Endothelial cell of umbilical vein (primary cell): Measurements from ENCODE around the gene TOP1. TPM values are rescaled to one million over a fixed set of nuclear protein-coding genes. Genes with fewer than 3 reads are reported as not detected.

ENCODE experiments used
- BruUV-seq: library from RNA; stranded (reverse); fragments of 400-500 nt; replicated peaks from 2 replicates; lab custom pipeline; 2021; lab: Mats Ljungman, UMichigan
- CTCF ChIA-PET: fragments of 300-600, 350-600 bp; sonication (Branson Sonifier 250); formaldehyde crosslinking; loops from one replicate; lab custom pipeline; 2021; ENCODE audit warnings: antibody characterized with exemption, inconsistent platforms; lab: Charles Lee
- POLR2A ChIA-PET: fragments of 300-600, 350-600 bp; sonication (Branson Sonifier 250); formaldehyde crosslinking; loops from one replicate; lab custom pipeline; 2021; ENCODE audit warnings: antibody characterized with exemption, inconsistent platforms; lab: Charles Lee
- DNase-seq: peaks from one replicate; pipeline ENCODE4 v3.0.0-alpha.2; 2011; ENCODE audit warnings: low read depth, low spot score
- FAIRE-seq: peaks from 2 replicates; lab custom pipeline; 2011; peaks lifted over from hg19 to GRCh38; lab: Jason Lieb, UNC
- H2AFZ ChIP-seq: 2 replicates; pipeline ENCODE4 v1.6.0; 2012; ENCODE audit warnings: low read depth, low read length, control low read depth, inconsistent platforms
- H3K27ac ChIP-seq: 2 replicates; pipeline ENCODE4 v1.5.1; 2011; ENCODE audit warnings: low read depth, mild to moderate bottlenecking, control low read depth, low read length, moderate library complexity; ENCODE audit not compliant: insufficient read depth
- H3K27me3 ChIP-seq, 2 experiments: 2 replicates each; pipeline versions ENCODE4 v1.6.0 to v1.6.1; 2011; ENCODE audit warnings: low read length in 2 of 2, mixed read lengths in 1 of 2; ENCODE audit not compliant: control insufficient read depth in 2 of 2, insufficient read depth in 2 of 2
- H3K36me3 ChIP-seq, 2 experiments: 2 replicates in 1 of 2; 3 replicates in 1 of 2; pipeline ENCODE4 v1.5.1; 2011; ENCODE audit warnings: low read length in 2 of 2, mild to moderate bottlenecking in 1 of 2, moderate library complexity in 1 of 2; ENCODE audit not compliant: control insufficient read depth in 2 of 2, insufficient read depth in 2 of 2; ENCODE audit errors: extremely low read depth in 1 of 2
- H3K4me1 ChIP-seq: 3 replicates; pipeline ENCODE4 v1.5.1; 2011; ENCODE audit warnings: mild to moderate bottlenecking, low read length; ENCODE audit not compliant: control insufficient read depth, insufficient read depth; ENCODE audit errors: extremely low read depth
- H3K4me2 ChIP-seq: 2 replicates; pipeline ENCODE4 v1.6.1; 2011; ENCODE audit warnings: low read length, control low read depth, mixed read lengths; ENCODE audit not compliant: insufficient read depth
- H3K4me3 ChIP-seq, 3 experiments: fragments of 200-600 bp in 1 of 3; sonication (generic), shearing (Covaris generic) in 1 of 3; replicated peaks in 1 of 3; 2 replicates each; pipeline ENCODE4 v1.5.1; 2011 to 2016; ENCODE audit warnings: control low read depth in 3 of 3, low read length in 3 of 3, mild to moderate bottlenecking in 2 of 3, inconsistent platforms in 1 of 3, low read depth in 1 of 3, moderate library complexity in 1 of 3; ENCODE audit not compliant: insufficient read depth in 1 of 3
- H3K79me2 ChIP-seq: 2 replicates; pipeline ENCODE4 v1.6.0; 2012; ENCODE audit warnings: low read length, inconsistent platforms; ENCODE audit not compliant: control insufficient read depth, insufficient read depth
- H3K9ac ChIP-seq: replicated peaks from 2 replicates; pipeline ENCODE3; 2011; ENCODE audit warnings: low read length, control low read depth; ENCODE audit not compliant: insufficient read depth; ENCODE audit errors: extremely low read depth
- H3K9me1 ChIP-seq: replicated peaks from 3 replicates; pipeline ENCODE4 v1.6.0; 2011; ENCODE audit warnings: mild to moderate bottlenecking, low read length; ENCODE audit not compliant: control insufficient read depth, insufficient read depth; ENCODE audit errors: extremely low read depth
- H3K9me3 ChIP-seq: replicated peaks from 2 replicates; pipeline ENCODE4 v1.5.1; 2012; ENCODE audit warnings: low read length, inconsistent platforms; ENCODE audit not compliant: control insufficient read depth, insufficient read depth
- H4K20me1 ChIP-seq: replicated peaks from 2 replicates; pipeline ENCODE3; 2011; ENCODE audit warnings: mild to moderate bottlenecking, low read length; ENCODE audit not compliant: control insufficient read depth, insufficient read depth; ENCODE audit errors: extremely low read depth
- CTCF ChIP-seq, 2 donors: IDR thresholded peaks; 1 replicate in 1 of 2; 2 replicates in 1 of 2; pipeline ENCODE4 v1.5.1; 2011; ENCODE audit warnings: low read length in 2 of 2, mild to moderate bottlenecking in 2 of 2, moderate library complexity in 2 of 2, control low read depth in 1 of 2, inconsistent platforms in 1 of 2, low read depth in 1 of 2; ENCODE audit not compliant: insufficient read depth in 1 of 2; ENCODE audit errors: extremely low read depth in 1 of 2
- FOS ChIP-seq: IDR thresholded peaks from 2 replicates; pipeline ENCODE4 v1.6.1; 2011; ENCODE audit warnings: mild to moderate bottlenecking, low read length, moderate library complexity, borderline replicate concordance; ENCODE audit not compliant: insufficient read depth
- GATA2 ChIP-seq: IDR thresholded peaks from 2 replicates; pipeline ENCODE4 v1.7.0; 2011; ENCODE audit warnings: low read depth, mild to moderate bottlenecking, moderate library complexity, mixed read lengths, low read length; ENCODE audit not compliant: insufficient read length, insufficient read depth
- JUN ChIP-seq: IDR thresholded peaks from 2 replicates; pipeline ENCODE4 v1.6.1; 2011; ENCODE audit warnings: borderline replicate concordance, low read depth; ENCODE audit not compliant: insufficient read length, insufficient read depth
- MAX ChIP-seq: IDR thresholded peaks from 2 replicates; pipeline ENCODE4 v1.6.1; 2011; ENCODE audit not compliant: insufficient read depth, insufficient read length
- MYC ChIP-seq: IDR thresholded peaks from one replicate; pipeline ENCODE4 v1.6.1; 2011; ENCODE audit warnings: mild to moderate bottlenecking, low read depth, low read length
- POLR2A ChIP-seq: IDR thresholded peaks from 2 replicates; pipeline ENCODE4 v1.6.1; 2012; ENCODE audit warnings: low read depth, mild to moderate bottlenecking, control low read depth, low read length
- POLR2AphosphoS5 ChIP-seq: IDR thresholded peaks from 2 replicates; pipeline ENCODE4 v1.6.1; 2012; ENCODE audit warnings: low read depth, mild to moderate bottlenecking, control low read depth, low read length, moderate library complexity; ENCODE audit not compliant: insufficient read depth
- dilution Hi-C: fragments of 300-500 bp; cut with MboI; formaldehyde crosslinking; loops from one replicate; pipeline ENCODE4 v1.15.0; 2019; ENCODE audit warnings: low sequenced_read_pairs; ENCODE audit not compliant: extremely low pct_ligation_motif_present
- intact Hi-C: fragments of 100-400 bp; cut with micrococcal nuclease; formaldehyde crosslinking; loops from one replicate; pipeline ENCODE4 v1.10.0; 2022
- polyA plus RNA-seq, 4 experiments: library from polyadenylated mRNA; depleted of rRNA in 3 of 4; stranded (reverse) in 3 of 4; unstranded in 1 of 4; fragments of >200 nt; gene quantifications; 2 replicates each; pipeline versions ENCODE4 v1.2.1 to v1.2.3, GENCODE V29; 2011 to 2012; ENCODE audit warnings: missing spikeins in 1 of 4
- total RNA-seq: library from RNA; stranded (reverse); gene quantifications from 2 replicates; pipeline ENCODE4 v1.2.3, GENCODE V29; 2021

The TOP1 gene
- total and polyA plus RNA-seq, 2 donors (not counting 3 experiments of a cell fraction or from before 2014, with no cell fraction given), result 7.0 to 77.4 TPM

- H3K36me3 ChIP-seq, result peaks cover 25 to 37% of the 10 kb centered on the region in 2 experiments
- intact Hi-C loops (loop anchor here (1.0 to 2.0 kb wide), 3 partner anchors 67 to 127 kb away; partner anchors contain the start of gene TOP1), dilution Hi-C loops (no loop called here)
- H3K9me1 ChIP-seq, result no peaks in the 10 kb centered on the region
- H3K4me2 ChIP-seq, result no peak overlapping the region
- DNase-seq (peak; percentile 71), FAIRE-seq (no peak)
- H3K9ac ChIP-seq, result no peak overlapping the region
- no peak overlapping the region for H3K4me3 ChIP-seq
- H3K27me3 ChIP-seq, result no peaks in the 10 kb centered on the region
- no peak overlapping the region for H2AFZ ChIP-seq
- no peak for TF ChIP-seq POLR2A
- TF ChIP-seq JUN, result no peak
- TF ChIP-seq MYC, result no peak
- no peak for TF ChIP-seq GATA2
- no peak for TF ChIP-seq MAX
- no peak for TF ChIP-seq FOS
- no peak for TF ChIP-seq POLR2AphosphoS5
- TF ChIP-seq CTCF (IDR thresholded peaks at IDR 0.05; ENCODE audit: extremely low read depth in 1 of 2, insufficient read depth in 1 of 2, low read depth in 1 of 2, low read length in 2 of 2), result peak; percentile 67 to 75
- H3K9me3 ChIP-seq, result no peaks in the 10 kb centered on the region
- H4K20me1 ChIP-seq, result no peaks in the 10 kb centered on the region
- ChIA-PET POLR2A (interaction anchor here (0.9 to 1.0 kb wide), 2 partner anchors 105 to 126 kb away, joined by 3 read pairs; no protein-coding TSS in a partner anchor), CTCF (interaction anchor here (0.7 to 7.9 kb wide), 28 partner anchors 8 to 315 kb away, joined by 3 to 282 read pairs (median 5); no protein-coding TSS in a partner anchor)
- BruUV-seq, result no TSS peak
- peaks cover 3% of the 10 kb centered on the region for H3K79me2 ChIP-seq
- peaks cover 14% of the 10 kb centered on the region for H3K4me1 ChIP-seq
- H3K27ac ChIP-seq, result no peak overlapping the region
Measured at GRCh38 chr20:41095110-41095969, 66.7 kb downstream of the TOP1 start.
